Glutamatergic neuron (in vitro differentiated cells): ENCODE data around the gene CHRM3. TPM values are rescaled to one million over a fixed set of nuclear protein-coding genes. Genes with fewer than 3 reads are reported as not detected.

Source experiments
- DNase-seq: peaks from one replicate; pipeline ENCODE4 v3.0.0; 2022
- H3K27ac Mint-ChIP-seq: one replicate; pipeline ENCODE4 v1.8.0; 2020; ENCODE audit warnings: mild to moderate bottlenecking, mixed read lengths, inconsistent platforms; ENCODE audit not compliant: unreplicated experiment
- H3K27me3 Mint-ChIP-seq: one replicate; pipeline ENCODE4 v1.8.0; 2020; ENCODE audit warnings: mild to moderate bottlenecking, moderate library complexity, mixed read lengths, inconsistent platforms; ENCODE audit not compliant: unreplicated experiment
- H3K36me3 Mint-ChIP-seq: one replicate; pipeline ENCODE4 v1.8.0; 2020; ENCODE audit warnings: mild to moderate bottlenecking, mixed read lengths, inconsistent platforms; ENCODE audit not compliant: unreplicated experiment
- H3K4me1 Mint-ChIP-seq: one replicate; pipeline ENCODE4 v1.8.0; 2020; ENCODE audit warnings: mild to moderate bottlenecking, low read depth, mixed read lengths, inconsistent platforms; ENCODE audit not compliant: unreplicated experiment
- H3K4me3 Mint-ChIP-seq: one replicate; pipeline ENCODE4 v1.8.0; 2020; ENCODE audit warnings: mild to moderate bottlenecking, mixed read lengths, inconsistent platforms; ENCODE audit not compliant: unreplicated experiment
- H3K9me3 Mint-ChIP-seq: one replicate; pipeline ENCODE4 v1.8.0; 2020; ENCODE audit warnings: mild to moderate bottlenecking, moderate library complexity, mixed read lengths, inconsistent platforms; ENCODE audit not compliant: unreplicated experiment
- CTCF ChIP-seq: fragments of 200-600 bp; sonication (generic); IDR thresholded peaks from one replicate; pipeline ENCODE4 v1.5.0; 2021; ENCODE audit not compliant: partially characterized antibody, unreplicated experiment
- total RNA-seq: library from RNA; stranded (reverse); fragmentation: NEBNext Ultra II Directional; extraction: Animal tissue kit (Norgen Biotek cat#: 25700); gene quantifications from one replicate; pipeline ENCODE4 v1.2.1, GENCODE V29; 2021; ENCODE audit not compliant: unreplicated experiment

Gene CHRM3
- total RNA-seq, 1 donor from 2014 or later: 1.3 TPM

DNA sequence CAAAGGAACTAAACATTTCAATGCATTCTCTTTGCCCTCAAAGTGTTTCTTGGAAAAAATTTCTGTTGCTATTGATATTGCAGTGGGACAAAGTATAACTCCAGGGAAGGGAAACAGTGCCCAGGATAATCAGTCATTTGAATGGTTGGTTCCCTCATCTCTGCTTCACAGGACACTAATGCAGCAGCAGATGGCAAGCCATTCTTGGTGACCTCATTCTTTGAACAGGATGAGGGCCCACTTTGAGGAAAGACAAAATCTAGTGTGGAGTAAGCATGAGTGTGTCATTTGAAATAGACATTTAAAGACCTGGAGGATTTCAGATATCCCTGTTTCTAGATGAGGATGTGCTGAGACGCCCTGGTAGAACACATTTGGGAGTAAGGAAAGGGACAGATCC lies 32.3 kb downstream of the CHRM3 start:
- DNase-seq: peak; percentile 21
- H3K9me3 Mint-ChIP-seq: no peaks in the 10 kb centered on the region
- H3K27ac Mint-ChIP-seq: peak overlapping the region; percentile 96
- no peaks in the 10 kb centered on the region for H3K36me3 Mint-ChIP-seq
- peaks cover 20% of the 10 kb centered on the region for H3K4me1 Mint-ChIP-seq
- H3K27me3 Mint-ChIP-seq: no peaks in the 10 kb centered on the region
- no peak for TF ChIP-seq CTCF
- H3K4me3 Mint-ChIP-seq: no peak overlapping the region

DNA sequence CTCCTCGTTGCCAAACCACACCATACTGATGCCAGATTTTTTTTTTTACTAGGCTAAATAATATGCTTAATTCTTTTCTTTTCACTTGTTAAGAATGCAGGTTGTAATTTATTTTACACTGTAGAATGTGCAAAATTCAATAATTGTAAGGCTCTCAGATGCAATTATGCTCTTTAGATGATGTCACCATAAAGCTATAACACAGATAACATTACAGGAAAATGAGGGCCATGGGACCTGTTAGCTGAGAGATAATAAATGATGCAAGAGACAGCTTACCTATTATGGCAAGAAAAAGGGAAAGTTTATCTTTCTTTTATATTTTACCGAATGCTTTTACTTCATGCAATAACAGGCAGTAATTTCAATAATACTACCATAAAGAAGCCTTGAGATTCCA lies 35.4 kb downstream of the CHRM3 start:
- Mint-ChIP-seq H3K27me3 (no peaks in the 10 kb centered on the region), H3K9me3 (no peaks in the 10 kb centered on the region), H3K27ac (no peak overlapping the region), H3K4me1 (peaks cover 20% of the 10 kb centered on the region), H3K36me3 (no peaks in the 10 kb centered on the region), H3K4me3 (no peak overlapping the region)
- DNase-seq: no peak
- TF ChIP-seq CTCF: no peak

GRCh38 chr1:239422818-239423217 lies 36.5 kb downstream of the CHRM3 start:
- H3K27ac Mint-ChIP-seq: no peak overlapping the region

DNA sequence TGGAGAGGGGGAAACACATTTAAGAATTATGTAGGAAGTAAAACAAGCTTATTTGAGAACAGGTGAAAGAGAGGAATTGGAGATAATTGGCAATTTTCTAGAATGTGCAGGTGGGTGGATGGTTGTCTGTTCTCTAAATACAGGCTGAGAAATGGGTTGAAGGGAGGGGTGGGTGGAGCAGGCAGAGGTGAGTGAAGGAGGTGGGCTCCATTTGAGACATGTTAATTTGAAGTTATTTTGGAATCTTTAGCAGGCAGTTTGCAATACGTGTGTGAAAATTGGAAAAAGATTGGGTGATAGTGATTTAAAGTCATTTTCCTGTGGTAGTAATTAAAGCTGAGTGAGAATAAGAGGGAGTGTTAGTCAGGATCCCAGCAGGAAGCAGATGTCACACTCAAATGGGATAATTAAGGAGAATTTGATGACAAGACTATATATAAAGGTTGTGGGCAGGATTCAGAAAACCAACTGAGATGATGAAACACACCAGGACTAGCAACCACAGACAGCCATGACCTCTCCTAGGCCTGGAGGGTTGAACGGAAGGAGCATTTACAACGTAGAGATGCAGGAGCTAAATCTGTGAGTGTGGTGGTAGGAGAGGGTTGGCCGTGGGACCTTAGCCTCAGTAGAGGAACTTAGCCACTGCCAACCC lies 40.6 kb downstream of the CHRM3 start:
- TF ChIP-seq CTCF: no peak
- no peak for DNase-seq
- H3K4me3 Mint-ChIP-seq: no peak overlapping the region
- no peaks in the 10 kb centered on the region for H3K27me3 Mint-ChIP-seq
- H3K4me1 Mint-ChIP-seq: no peaks in the 10 kb centered on the region
- H3K9me3 Mint-ChIP-seq: no peaks in the 10 kb centered on the region
- no peaks in the 10 kb centered on the region for H3K36me3 Mint-ChIP-seq
- no peak overlapping the region for H3K27ac Mint-ChIP-seq

More at GRCh38 chr1:239422818-239423217, 36.5 kb downstream of the CHRM3 start:
- Mint-ChIP-seq H3K27me3 (no peaks in the 10 kb centered on the region), H3K36me3 (no peaks in the 10 kb centered on the region), H3K4me1 (peaks cover 18% of the 10 kb centered on the region), H3K9me3 (no peaks in the 10 kb centered on the region), H3K4me3 (no peak overlapping the region)
- TF ChIP-seq CTCF: no peak
- DNase-seq: no peak

DNA sequence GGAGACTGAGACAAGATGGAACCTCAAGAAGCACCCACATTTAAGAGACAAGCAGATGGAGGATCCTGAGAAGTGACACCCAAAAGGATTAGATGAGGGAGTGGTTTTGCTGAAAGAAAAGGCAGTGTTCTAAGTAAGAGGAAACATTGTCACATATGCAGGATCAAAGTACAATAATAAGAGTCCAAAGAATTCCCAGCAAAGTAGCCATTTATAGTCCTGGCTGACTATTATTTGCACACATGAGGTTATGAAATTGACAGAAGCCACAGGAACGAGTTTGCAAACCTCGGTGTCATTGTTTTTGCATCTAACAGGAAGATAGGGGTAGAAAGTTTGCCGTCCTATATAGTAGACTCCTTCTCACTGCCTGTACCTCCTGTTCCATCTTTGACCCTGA lies 41.3 kb downstream of the CHRM3 start:
- Mint-ChIP-seq H3K36me3 (no peaks in the 10 kb centered on the region), H3K4me1 (no peaks in the 10 kb centered on the region), H3K9me3 (no peaks in the 10 kb centered on the region), H3K4me3 (no peak overlapping the region), H3K27ac (no peak overlapping the region), H3K27me3 (no peaks in the 10 kb centered on the region)
- DNase-seq: no peak
- no peak for TF ChIP-seq CTCF
